ENCODE data around the gene PIKFYVE. TPM values are rescaled to one million over a fixed set of nuclear protein-coding genes. Genes with fewer than 3 reads are reported as not detected.
"Not testable (repeated sequence)": the region's sequence is repeated elsewhere in the genome, so short reads cannot be mapped to it uniquely, and the experiment has no call there.

The PIKFYVE gene
- total and polyA plus RNA-seq, 5 donors from 2014 or later = 5.2 to 43.5 (median 6.4) TPM

GRCh38 chr2:208379192-208379591 is 113.1 kb downstream of the PIKFYVE start:
- H3K27me3 ChIP-seq (ENCODE audit: control insufficient read depth, insufficient read depth, low read length) = peaks cover 7% of the 10 kb centered on the region
- no peaks in the 10 kb centered on the region for H3K9me3 ChIP-seq (ENCODE audit: control insufficient read depth in 2 of 2, low read length in 2 of 2)
- no peak overlapping the region for H3K27ac ChIP-seq (ENCODE audit: insufficient read depth, low read length, poor library complexity, severe bottlenecking)
- no peak overlapping the region for H3K4me3 ChIP-seq (ENCODE audit: low read depth, low read length)
- Mint-ChIP-seq H3K27me3 (peaks cover 20% of the 10 kb centered on the region), H3K4me1 (no peaks in the 10 kb centered on the region), H3K27ac (no peak overlapping the region), H3K36me3 (no peaks in the 10 kb centered on the region), H3K4me3 (no peak overlapping the region), H3K9me3 (peaks cover 0 to 4% (median 0%) of the 10 kb centered on the region in 7 donors)
- no peak for DNase-seq
- no peak for ATAC-seq (ENCODE audit: low read depth in 2 of 2)
- H3K36me3 ChIP-seq (ENCODE audit: control insufficient read depth, insufficient read depth, low read length) = no peaks in the 10 kb centered on the region
- no peaks in the 10 kb centered on the region for H3K4me1 ChIP-seq (ENCODE audit: control insufficient read depth, insufficient read depth, low read length, poor library complexity, severe bottlenecking)

GRCh38 chr2:208384637-208385036 is 118.6 kb downstream of the PIKFYVE start:
- no peak for ATAC-seq (ENCODE audit: low read depth in 2 of 2)
- Histone ChIP-seq H3K27ac (ENCODE audit: insufficient read depth, low read length, poor library complexity, severe bottlenecking) (no peak overlapping the region), H3K4me1 (ENCODE audit: control insufficient read depth, insufficient read depth, low read length, poor library complexity, severe bottlenecking) (no peaks in the 10 kb centered on the region), H3K4me3 (ENCODE audit: low read depth, low read length) (no peak overlapping the region), H3K36me3 (ENCODE audit: control insufficient read depth, insufficient read depth, low read length) (no peaks in the 10 kb centered on the region), H3K9me3 (ENCODE audit: control insufficient read depth in 2 of 2, low read length in 2 of 2) (no peaks in the 10 kb centered on the region), H3K27me3 (ENCODE audit: control insufficient read depth, insufficient read depth, low read length) (peaks cover 7% of the 10 kb centered on the region)
- Mint-ChIP-seq H3K9me3 (peaks cover 0 to 4% (median 0%) of the 10 kb centered on the region in 7 donors), H3K27ac (no peak overlapping the region), H3K27me3 (peaks cover 20% of the 10 kb centered on the region), H3K4me3 (no peak overlapping the region), H3K36me3 (no peaks in the 10 kb centered on the region), H3K4me1 (no peaks in the 10 kb centered on the region)
- DNase-seq = no peak

GRCh38 chr2:208386541-208386940 is 120.5 kb downstream of the PIKFYVE start:
- Histone ChIP-seq H3K4me3 (ENCODE audit: low read depth, low read length) (no peak overlapping the region), H3K9me3 (ENCODE audit: control insufficient read depth in 2 of 2, low read length in 2 of 2) (no peaks in the 10 kb centered on the region), H3K36me3 (ENCODE audit: control insufficient read depth, insufficient read depth, low read length) (no peaks in the 10 kb centered on the region), H3K27me3 (ENCODE audit: control insufficient read depth, insufficient read depth, low read length) (peaks cover 4% of the 10 kb centered on the region), H3K27ac (ENCODE audit: insufficient read depth, low read length, poor library complexity, severe bottlenecking) (no peak overlapping the region), H3K4me1 (ENCODE audit: control insufficient read depth, insufficient read depth, low read length, poor library complexity, severe bottlenecking) (no peaks in the 10 kb centered on the region)
- ATAC-seq (ENCODE audit: low read depth in 2 of 2) = no peak
- DNase-seq = no peak
- H3K27me3 Mint-ChIP-seq = peaks cover 25% of the 10 kb centered on the region
- H3K4me1 Mint-ChIP-seq = no peaks in the 10 kb centered on the region
- no peak overlapping the region for H3K4me3 Mint-ChIP-seq
- peaks cover 0 to 9% (median 0%) of the 10 kb centered on the region in 7 donors for H3K9me3 Mint-ChIP-seq
- no peak overlapping the region for H3K27ac Mint-ChIP-seq
- no peaks in the 10 kb centered on the region for H3K36me3 Mint-ChIP-seq

GRCh38 chr2:208389940-208390339 is 123.9 kb downstream of the PIKFYVE start:
- ATAC-seq (ENCODE audit: low read depth in 2 of 2) (no peak), DNase-seq (no peak)
- peaks cover 15 to 20% of the 10 kb centered on the region in 2 experiments for H3K9me3 ChIP-seq (ENCODE audit: control insufficient read depth in 2 of 2, low read length in 2 of 2)
- Mint-ChIP-seq H3K27ac (no peak overlapping the region), H3K4me1 (no peaks in the 10 kb centered on the region), H3K4me3 (no peak overlapping the region), H3K36me3 (no peaks in the 10 kb centered on the region), H3K9me3 (peaks cover 0 to 16% (median 4%) of the 10 kb centered on the region in 7 donors), H3K27me3 (peaks cover 10% of the 10 kb centered on the region)
- H3K27ac ChIP-seq (ENCODE audit: insufficient read depth, low read length, poor library complexity, severe bottlenecking) = no peak overlapping the region
- H3K36me3 ChIP-seq (ENCODE audit: control insufficient read depth, insufficient read depth, low read length) = no peaks in the 10 kb centered on the region
- H3K4me3 ChIP-seq (ENCODE audit: low read depth, low read length) = no peak overlapping the region
- H3K4me1 ChIP-seq (ENCODE audit: control insufficient read depth, insufficient read depth, low read length, poor library complexity, severe bottlenecking) = no peaks in the 10 kb centered on the region
- H3K27me3 ChIP-seq (ENCODE audit: control insufficient read depth, insufficient read depth, low read length) = no peaks in the 10 kb centered on the region

GRCh38 chr2:208392300-208392699 is 126.2 kb downstream of the PIKFYVE start:
- Histone ChIP-seq H3K4me3 (ENCODE audit: low read depth, low read length) (no peak overlapping the region), H3K4me1 (ENCODE audit: control insufficient read depth, insufficient read depth, low read length, poor library complexity, severe bottlenecking) (no peaks in the 10 kb centered on the region), H3K27ac (ENCODE audit: insufficient read depth, low read length, poor library complexity, severe bottlenecking) (no peak overlapping the region), H3K36me3 (ENCODE audit: control insufficient read depth, insufficient read depth, low read length) (no peaks in the 10 kb centered on the region), H3K27me3 (ENCODE audit: control insufficient read depth, insufficient read depth, low read length) (no peaks in the 10 kb centered on the region), H3K9me3 (ENCODE audit: control insufficient read depth in 2 of 2, low read length in 2 of 2) (peaks cover 15 to 20% of the 10 kb centered on the region in 2 experiments)
- H3K9me3 Mint-ChIP-seq = peaks cover 0 to 27% (median 7%) of the 10 kb centered on the region in 7 donors
- no peaks in the 10 kb centered on the region for H3K4me1 Mint-ChIP-seq
- H3K27ac Mint-ChIP-seq = no peak overlapping the region
- H3K27me3 Mint-ChIP-seq = peaks cover 10% of the 10 kb centered on the region
- DNase-seq = no peak
- H3K36me3 Mint-ChIP-seq = no peaks in the 10 kb centered on the region
- no peak overlapping the region for H3K4me3 Mint-ChIP-seq
- no peak for ATAC-seq (ENCODE audit: low read depth in 2 of 2)

- not testable (repeated sequence) for H3K4me1 ChIP-seq (ENCODE audit: control insufficient read depth, insufficient read depth, low read length, poor library complexity, severe bottlenecking); H3K27ac ChIP-seq (ENCODE audit: insufficient read depth, low read length, poor library complexity, severe bottlenecking); H3K4me3 ChIP-seq (ENCODE audit: low read depth, low read length); H3K27me3 Mint-ChIP-seq; H3K36me3 Mint-ChIP-seq; H3K36me3 ChIP-seq (ENCODE audit: control insufficient read depth, insufficient read depth, low read length); ATAC-seq (ENCODE audit: low read depth in 2 of 2); H3K27ac Mint-ChIP-seq; DNase-seq; H3K4me3 Mint-ChIP-seq; H3K27me3 ChIP-seq (ENCODE audit: control insufficient read depth, insufficient read depth, low read length); H3K4me1 Mint-ChIP-seq
- peaks cover 0 to 27% (median 4%) of the 10 kb centered on the region in 7 donors for H3K9me3 Mint-ChIP-seq
- peaks cover 15 to 20% of the 10 kb centered on the region in 2 experiments for H3K9me3 ChIP-seq (ENCODE audit: control insufficient read depth in 2 of 2, low read length in 2 of 2)
Measured at GRCh38 chr2:208396796-208397195, 130.7 kb downstream of the PIKFYVE start.

- no peak overlapping the region for H3K27ac ChIP-seq (ENCODE audit: insufficient read depth, low read length, poor library complexity, severe bottlenecking)
- Mint-ChIP-seq H3K27ac (no peak overlapping the region), H3K4me3 (no peak overlapping the region), H3K36me3 (no peaks in the 10 kb centered on the region), H3K4me1 (no peaks in the 10 kb centered on the region), H3K9me3 (peaks cover 0 to 14% (median 3%) of the 10 kb centered on the region in 7 donors), H3K27me3 (peaks cover 14% of the 10 kb centered on the region)
- ATAC-seq (ENCODE audit: low read depth in 2 of 2) = no peak
- no peak for DNase-seq
- peaks cover 4 to 6% of the 10 kb centered on the region in 2 experiments for H3K9me3 ChIP-seq (ENCODE audit: control insufficient read depth in 2 of 2, low read length in 2 of 2)
- H3K36me3 ChIP-seq (ENCODE audit: control insufficient read depth, insufficient read depth, low read length) = no peaks in the 10 kb centered on the region
- peaks cover 14% of the 10 kb centered on the region for H3K27me3 ChIP-seq (ENCODE audit: control insufficient read depth, insufficient read depth, low read length)
- H3K4me3 ChIP-seq (ENCODE audit: low read depth, low read length) = no peak overlapping the region
- H3K4me1 ChIP-seq (ENCODE audit: control insufficient read depth, insufficient read depth, low read length, poor library complexity, severe bottlenecking) = no peaks in the 10 kb centered on the region
Measured at GRCh38 chr2:208399201-208399600, 133.1 kb downstream of the PIKFYVE start.

All from CD4-positive, CD25-positive, alpha-beta regulatory T cell (primary cell).